Hematopoietic multipotent progenitor cell treated with erythropoietin and hydrocortisone succinate and interleukin-3 and kit ligand, for 17 days (in vitro differentiated cells): ENCODE measurements around the gene MRPL2.
"Not testable (repeated sequence)": the region's sequence is repeated elsewhere in the genome, so short reads cannot be mapped to it uniquely, and the experiment has no call there.

Source experiments
- DNase-seq: peaks from one replicate; pipeline ENCODE4 v3.0.0-alpha.2; 2015; ENCODE audit warnings: low spot score

MRPL2 gene

DNA sequence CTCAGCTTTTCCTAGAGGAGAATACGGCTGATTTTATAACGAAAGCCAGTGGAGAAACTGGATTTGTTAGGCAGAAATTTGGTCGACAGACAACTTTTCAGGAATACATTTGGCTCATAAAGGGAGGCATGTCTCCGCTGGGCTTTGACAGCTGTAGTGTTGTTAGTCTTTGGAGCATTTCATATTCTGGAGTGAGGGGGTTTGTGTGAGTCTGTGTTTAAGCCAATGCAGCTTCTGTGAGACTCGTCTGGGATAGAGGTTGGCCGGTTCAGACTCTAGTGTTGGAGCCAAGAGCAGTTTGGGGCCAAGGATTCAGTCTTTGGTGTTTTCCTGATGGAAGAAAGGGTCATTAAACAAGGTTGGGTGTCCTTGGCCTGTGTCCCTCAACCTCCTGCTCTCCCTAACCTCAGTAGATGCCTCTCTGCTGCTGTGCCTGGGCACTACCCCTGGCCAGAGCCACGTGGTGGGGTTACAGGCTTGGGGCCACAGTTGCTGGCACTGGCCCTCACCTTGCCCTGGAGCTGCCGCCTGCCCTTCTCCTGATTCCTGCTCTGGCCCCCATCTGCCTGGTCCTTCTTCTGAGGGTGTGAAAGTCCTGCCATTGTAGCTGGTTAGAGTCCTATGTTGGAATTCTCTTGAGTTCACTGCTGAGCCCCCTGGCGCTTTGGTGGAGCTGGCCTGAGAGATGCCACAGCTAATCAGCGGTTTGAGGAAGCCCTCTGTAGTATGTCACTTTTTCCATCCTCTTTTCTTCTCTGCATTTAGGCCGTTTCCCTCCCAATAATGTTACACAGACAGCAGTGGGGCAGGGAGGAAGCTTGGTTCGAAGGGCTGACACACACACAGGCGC, 23.8 kb upstream of the MRPL2 start:
- no peak for DNase-seq

DNA sequence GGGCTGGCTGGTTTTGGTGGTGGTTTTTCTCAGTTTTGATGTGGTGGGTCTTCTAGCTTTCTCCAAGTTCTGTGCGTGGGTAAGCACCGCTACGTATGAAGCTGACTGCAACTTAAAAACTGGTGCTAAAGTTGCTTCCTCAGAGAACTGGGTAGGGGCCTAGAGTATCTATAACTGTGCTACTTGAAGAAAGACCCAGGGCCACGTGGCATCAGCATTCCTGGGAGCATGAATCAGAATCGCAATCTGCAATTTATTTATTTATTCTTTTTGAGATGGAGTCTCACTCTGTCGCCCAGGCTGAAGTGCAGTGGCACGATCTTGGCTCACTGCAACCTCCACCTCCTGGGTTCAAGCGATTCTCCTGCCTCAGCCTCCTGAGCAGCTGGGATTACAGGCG, 22.7 kb upstream of the MRPL2 start:
- not testable (repeated sequence) for DNase-seq

DNA sequence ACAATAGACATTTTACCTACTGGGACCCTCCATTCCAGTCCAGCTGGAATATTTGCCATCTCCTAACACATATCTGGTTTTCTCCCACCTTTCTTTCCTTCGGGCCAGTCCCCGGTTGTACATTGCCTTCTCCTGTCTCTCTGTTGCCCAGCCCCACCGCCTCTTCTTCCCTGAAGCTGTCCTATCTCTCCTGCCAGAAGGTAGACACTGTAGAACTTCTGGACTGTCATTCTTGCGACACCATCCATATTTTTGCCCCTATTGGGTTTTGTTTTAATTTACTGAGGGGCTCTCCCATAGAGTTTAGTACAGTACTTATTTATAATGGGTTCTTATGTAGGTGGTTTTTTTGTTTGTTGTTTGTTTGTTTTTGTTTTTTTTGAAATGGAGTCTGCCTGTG, 21.8 kb upstream of the MRPL2 start:
- no peak for DNase-seq

DNA sequence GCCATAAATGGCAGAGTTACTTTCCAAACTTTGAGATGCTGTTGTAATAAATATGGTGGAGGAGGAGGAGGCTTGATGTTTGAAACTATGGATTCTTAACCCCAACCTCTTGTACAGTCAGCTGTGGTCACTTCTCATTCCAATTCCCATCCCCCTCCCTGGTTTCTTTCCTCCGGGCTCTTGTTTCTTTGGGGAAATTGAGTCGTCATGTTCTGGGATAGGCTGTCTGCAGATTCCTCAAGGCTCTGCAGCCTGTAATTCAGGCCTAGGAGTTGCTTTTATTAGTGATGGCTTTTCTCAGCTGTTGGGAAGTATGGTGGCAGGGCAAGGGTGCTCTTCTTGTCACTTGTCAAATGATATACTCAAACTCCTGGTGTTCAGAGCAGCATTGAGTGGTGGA, 19.5 kb upstream of the MRPL2 start:
- DNase-seq = no peak

DNA sequence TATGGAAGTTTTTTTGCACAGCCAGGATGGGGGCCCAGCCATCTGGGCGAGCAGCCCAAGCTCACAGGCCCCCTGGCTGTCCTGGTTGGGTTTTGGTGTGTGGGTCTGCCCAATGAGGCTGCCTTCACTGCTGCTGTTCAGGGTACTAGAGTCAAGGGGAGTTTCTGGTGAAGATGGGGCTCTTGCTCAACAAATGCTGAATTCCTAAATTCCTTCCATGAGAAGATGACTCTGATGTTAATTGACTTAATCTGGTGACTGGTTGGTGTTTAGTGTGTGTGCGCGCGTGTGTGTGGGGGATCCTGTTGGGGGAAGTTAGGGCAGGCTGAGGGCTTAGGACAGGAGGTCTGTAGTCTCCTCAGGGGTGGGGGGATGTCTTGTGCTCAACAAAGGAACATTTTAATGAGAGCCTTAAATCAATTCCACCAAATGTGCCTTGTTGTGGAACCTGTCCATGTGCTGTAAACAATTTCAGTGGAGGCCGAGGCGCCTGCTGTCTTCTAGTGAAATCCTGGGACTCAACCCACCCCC, 18.8 kb upstream of the MRPL2 start:
- DNase-seq = no peak

DNA sequence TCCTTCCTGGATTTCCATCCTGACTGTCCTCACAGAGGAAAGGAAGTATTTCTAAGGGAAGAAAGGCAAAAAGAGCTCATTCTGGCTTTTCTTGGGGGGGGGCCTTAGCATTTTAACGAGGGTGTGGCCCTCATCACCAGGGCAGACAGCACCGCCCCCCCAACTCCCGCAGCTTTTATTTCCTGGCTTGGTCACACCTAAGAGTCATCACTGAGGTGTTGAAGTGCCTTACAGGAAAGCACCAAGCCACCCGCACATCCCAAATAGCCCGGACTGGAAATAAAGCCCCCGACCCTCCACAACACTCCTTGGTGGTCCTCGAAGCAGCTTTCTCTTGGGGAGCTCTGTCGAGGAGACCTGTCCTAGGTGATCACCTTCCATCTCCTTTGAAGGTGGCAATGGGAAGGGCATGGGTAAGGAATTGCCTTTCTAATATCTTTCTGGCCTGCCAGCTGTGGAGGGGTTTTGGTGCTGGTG, 18.1 kb upstream of the MRPL2 start:
- DNase-seq = no peak

DNA sequence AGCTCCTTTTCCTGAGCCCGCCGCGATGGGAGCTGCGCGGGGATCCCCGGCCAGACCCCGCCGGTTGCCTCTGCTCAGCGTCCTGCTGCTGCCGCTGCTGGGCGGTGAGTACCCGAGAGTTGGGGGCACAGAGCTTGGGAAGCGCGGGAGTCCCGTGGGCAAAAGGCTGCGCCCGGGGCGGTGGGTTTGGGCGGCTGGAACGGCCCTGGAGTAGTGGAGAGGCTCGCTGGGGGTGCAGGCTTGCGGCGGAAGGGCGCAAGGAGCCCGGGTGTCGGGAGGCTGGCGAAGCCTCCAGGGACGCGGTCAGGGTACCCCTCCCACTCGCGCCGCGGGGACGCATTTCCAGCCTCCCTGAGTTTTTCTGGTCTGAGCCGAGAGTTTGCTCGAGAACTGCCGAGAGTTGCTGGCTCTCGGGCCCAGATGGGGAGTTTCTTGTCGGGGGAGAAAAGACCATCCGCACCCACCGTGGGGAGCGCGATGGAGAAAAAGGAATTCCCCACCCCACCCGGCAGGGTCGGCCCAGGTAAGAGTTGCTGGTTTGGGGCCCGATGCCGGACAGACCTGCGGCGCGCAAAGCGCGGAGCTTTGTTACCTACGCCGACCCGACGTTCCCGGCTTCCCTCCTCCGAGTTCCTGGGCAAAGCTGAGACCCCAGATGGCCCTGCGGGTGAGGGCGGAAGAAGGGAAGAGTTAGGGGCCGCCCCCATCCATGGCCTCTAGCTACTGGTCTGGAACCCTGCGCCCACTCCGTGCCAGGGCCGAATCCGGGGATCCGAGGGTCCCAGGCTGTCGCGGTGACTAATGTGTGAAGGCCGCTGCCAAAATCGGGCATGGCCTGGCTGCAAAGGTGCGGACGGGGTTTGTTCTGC, 17.5 kb upstream of the MRPL2 start:
- DNase-seq = no peak

DNA sequence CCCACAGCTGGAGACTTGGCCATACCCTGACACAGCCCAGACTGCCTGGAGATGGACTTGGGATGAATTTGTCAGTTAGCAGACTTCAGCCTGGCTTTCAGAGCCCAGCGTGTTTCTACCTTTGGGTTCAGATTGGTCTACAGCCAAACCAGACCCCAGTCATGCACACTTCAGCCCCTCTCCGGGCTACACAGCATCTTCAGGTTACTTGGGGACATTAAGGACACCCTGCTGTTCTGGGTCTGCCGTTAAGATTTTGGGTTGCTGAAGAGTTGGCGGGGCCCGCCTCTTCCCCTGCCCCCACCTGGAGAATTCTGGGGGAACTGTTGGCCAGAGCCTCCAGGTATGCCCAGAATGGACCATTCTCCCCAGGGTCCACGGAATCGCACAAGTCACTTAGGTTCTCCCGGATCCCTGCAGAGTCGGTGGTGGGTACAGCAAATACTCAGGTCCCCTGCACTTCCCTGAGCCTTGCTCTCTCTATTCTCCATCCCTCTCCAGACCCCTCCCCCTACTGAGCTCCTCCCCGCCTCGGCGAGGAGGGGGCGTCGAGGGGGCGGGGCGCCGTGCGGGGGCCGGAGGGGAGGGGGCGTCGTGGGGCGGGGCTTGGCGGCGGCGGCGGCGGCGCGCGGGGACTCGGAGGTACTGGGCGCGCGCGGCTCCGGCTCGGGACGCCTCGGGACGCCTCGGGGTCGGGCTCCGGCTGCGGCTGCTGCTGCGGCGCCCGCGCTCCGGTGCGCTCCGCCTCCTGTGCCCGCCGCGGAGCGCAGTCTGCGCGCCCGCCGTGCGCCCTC, 16.6 kb upstream of the MRPL2 start, which contains the start of gene PTK7:
Gene PTK7 (plus strand): TSS at position 645 of the 794 bp plus-strand sequence. CDS start 175 bp downstream, outside the sequence.
- DNase-seq = no peak

DNA sequence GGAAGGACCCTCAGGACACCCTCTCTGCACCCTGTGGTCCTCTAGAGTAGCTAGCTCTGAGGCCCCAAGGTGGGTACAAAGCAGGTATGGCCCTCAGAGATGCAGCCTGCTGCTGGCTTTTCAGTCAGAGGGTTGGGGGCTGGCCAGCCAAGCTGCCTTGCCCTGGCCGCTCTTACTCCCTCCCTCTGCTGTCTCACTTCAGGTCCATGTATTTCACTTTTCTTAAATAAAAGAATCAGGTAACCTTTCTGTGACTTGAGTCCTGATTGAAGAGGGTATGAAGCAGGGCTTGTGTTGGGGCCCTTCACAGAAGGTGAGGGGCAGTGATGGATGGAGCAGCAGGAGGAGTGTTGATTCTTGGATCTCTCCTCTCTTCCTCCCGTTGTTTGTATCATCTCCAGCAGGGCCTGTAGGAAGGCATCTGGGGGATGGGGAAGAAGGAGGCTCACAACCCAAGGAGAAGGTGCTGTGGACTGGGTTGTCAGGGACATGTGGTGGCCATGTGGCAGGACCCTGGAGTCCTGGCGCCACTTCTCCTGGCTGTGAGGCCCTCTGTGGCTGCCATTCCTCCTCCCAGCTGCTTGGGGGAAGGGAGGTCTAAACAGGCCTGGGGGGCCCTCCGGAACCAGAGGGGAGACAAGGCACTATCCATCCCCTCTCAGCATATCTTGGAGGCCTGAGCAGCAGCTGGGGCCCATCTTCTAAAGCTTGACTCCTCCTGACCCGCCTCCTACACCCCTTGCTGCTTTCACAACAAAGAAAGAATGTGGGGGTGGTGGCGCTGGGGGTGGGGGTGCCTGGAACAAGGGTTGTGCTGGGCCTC, 15.8 kb upstream of the MRPL2 start:
- no peak for DNase-seq

DNA sequence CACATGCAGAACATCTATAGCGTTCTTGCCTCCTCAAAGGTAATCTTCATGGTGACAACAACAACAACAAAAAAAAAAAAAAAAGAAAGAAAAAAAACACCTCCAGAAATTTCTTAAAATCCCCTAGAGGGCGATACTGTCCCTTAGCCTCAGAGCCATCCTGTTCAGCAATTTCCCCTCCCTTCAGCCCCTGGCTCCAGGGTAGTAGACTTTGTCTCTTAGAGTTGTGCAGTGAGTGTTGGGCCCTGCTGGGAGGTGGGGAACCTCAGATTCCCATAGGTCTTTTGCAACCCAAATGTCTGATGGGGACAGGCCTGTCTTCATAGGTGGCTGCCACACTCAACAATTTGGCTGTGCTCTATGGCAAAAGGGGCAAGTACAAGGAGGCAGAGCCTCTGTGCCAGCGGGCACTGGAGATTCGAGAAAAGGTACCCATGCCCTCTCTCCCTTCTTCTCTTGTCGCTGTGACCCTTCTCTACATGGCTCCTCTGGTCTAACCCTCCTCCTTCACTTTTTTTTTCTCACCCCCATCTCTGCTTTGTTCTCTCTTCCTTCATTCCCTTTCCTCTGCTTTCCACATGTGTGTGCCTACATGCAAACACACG, 10.9 kb upstream of the MRPL2 start:
- peak; percentile 67 for DNase-seq

DNA sequence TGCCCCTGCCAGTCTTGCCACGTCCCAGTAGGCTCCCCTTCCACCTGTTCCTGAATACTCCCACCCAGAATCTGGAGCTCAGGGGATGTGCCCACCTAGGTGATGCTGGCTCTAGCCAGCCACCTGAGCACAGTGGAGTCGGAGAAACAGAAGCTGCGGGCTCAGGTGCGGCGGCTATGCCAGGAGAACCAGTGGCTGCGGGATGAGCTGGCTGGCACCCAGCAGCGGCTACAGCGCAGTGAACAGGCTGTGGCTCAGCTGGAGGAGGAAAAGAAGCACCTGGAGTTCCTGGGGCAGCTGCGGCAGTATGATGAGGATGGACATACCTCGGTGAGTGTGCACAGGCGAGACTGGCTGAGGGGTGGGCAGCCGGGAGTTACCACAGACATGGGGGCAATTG, 3.6 kb upstream of the MRPL2 start:
- no peak for DNase-seq

DNA sequence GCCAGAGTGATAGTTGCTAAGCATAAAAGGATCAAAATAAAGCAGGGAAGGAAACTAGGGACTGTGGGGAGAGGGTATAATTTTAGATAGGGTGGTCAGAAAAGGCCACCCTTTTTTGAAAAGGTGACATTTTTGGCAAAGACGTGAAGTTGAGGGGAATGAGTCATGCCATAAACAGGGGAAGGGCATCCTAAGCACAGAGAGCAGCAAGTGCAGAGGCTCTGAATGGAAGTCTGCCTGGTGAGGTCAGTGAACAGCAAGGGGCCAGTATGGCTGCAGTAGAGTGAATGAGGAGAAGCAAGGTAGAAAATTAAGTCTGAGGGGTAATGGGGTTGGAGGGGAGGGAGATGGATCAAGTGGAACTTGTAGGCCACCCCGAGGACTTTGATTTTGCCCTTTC, 2.6 kb upstream of the MRPL2 start:
- DNase-seq = no peak

DNA sequence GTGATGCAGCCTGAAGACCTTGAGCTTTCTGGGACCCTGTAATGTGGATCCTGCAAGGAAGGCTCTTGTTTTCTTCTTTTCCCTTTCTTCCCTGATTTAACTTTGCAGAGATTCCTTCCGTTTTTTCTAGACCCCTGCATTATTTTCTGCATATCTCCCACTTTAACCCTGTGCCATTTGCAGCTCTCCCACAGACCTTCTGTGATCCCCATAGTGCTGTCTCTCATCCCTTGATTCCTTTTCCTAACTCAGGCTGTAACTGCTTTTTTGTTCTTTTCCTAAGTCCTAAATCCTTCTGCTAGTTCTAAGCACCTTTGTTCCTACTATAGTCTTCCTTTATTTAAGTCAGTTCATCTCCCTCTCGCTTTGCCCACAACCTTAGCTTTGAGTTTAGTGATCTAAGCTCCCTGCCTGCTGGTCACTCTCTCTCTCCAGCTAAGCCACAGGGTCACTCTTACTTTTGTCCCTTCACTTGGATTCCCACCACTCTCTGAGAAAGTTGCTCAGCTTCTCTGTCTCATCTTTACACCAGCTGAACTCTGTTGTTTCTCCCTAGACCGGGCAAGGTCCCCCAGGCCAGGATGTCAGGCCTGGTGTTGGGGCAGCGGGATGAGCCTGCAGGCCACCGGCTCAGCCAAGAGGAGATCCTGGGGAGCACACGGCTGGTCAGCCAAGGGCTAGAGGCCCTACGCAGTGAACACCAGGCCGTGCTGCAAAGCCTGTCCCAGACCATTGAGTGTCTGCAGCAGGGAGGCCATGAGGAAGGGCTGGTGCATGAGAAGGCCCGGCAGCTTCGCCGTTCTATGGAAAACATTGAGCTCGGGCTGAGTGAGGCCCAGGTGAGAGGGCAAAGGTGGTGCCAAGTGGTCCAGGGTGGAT, 1.8 kb upstream of the MRPL2 start:
- no peak for DNase-seq

DNA sequence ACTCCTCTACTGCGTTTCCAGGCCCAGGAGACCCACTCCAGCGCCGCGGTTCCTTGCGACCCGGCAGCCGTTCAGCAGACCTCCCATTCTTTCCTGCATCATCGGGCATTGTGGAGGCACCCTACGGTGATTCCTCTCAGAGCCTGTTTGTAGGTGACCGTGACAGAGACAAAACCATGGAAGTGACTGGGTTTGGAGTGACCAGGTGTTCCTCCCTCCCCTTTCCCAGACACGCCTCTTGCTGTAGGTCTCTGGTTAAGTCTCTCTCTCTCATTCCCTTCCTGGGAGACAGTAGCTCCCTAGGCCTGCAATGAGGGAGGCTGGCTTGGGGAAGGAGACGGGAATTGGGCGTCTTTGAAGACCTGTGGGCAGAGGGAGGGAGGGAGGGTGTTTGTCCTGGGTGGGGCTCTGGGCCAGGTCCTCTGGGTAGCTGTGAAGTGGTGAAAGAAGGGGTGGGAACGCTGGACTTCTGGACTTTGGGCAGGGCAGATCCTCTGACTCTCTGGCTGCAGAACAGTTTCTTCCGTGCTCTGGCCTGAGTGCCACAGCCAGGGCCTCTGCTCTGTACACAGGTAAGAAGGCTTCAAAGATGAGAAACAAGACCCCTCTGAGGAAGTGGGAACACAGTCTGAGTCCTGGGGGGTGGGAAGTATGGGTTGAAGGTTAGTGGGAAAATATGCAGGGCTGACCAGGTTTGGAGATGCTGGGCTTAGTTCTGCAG, 960 bp upstream of the MRPL2 start:
- peak; percentile 64 for DNase-seq

DNA sequence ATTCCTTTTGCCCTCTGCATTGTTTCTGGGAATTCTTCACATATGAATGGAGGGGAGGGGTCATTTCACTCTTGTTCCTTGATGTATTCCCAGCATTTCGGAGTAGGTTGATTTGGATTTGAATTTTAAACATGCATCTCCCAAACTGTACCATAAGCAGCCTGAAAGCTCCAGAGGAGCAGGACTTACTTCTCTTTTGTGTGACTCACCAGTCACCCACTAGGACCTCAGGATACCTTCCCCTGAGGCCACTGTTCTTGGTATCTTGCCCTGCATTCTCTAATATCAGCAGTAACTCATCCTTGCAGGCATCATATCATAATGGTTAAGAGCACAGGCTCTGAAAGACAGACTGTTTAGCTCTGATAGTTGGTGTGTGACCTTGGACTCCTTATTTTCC, 703 bp downstream of the MRPL2 start:
- DNase-seq = no peak

DNA sequence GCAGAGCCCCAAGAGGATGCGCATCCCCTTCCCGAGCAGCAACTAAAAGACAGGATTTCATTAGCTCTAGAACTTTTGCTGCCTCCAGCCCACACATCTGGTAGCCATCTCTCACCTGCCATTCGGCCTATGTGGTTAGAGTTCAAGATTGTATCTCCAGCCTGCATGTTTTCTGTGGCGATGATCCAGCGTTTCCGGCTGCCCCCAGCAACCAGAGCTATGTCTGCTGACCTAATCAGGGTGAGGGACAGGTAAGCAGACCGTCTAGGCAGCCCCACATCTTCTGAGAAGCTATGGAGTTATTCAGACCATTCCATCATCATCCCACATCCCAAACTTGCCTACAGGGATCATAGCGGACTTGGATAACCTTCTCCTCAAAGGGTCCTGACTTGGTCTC, 3.3 kb downstream of the MRPL2 start:
- no peak for DNase-seq

DNA sequence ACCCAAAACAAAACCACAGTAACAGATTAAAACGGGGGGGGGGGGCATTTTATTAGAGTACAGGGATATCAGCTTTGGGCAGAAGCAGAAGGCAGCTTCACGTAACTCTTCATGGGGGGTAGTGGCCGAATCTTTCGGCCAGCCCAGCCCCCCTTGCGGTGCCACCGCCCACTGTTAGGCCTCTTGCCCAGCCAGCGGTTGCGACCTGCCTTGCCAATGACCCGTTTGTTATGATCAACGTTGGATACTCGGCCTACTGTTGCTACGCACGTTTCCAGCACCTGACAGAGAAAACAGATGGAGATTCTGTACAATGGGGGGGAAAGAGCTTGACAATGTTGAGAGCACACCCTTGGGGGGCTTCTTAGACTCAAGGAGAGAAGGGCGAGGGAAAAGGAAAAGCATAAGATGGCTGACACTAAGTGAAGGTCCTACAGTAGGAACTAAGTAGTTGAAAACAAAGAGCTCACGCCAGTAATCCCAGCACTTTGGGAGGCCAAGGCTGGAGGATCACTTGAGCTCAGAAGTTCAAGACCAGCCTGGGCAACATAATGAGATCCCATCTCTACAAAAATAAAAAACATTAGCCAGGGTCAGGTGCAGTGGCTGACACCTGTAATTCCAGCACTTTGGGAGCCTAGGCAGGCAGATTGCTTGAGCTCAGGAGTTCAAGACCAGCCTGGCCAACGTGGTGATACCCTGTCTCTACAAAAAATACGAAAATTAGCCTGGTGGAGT, 4.9 kb downstream of the MRPL2 start:
- DNase-seq = peak; percentile 22

DNA sequence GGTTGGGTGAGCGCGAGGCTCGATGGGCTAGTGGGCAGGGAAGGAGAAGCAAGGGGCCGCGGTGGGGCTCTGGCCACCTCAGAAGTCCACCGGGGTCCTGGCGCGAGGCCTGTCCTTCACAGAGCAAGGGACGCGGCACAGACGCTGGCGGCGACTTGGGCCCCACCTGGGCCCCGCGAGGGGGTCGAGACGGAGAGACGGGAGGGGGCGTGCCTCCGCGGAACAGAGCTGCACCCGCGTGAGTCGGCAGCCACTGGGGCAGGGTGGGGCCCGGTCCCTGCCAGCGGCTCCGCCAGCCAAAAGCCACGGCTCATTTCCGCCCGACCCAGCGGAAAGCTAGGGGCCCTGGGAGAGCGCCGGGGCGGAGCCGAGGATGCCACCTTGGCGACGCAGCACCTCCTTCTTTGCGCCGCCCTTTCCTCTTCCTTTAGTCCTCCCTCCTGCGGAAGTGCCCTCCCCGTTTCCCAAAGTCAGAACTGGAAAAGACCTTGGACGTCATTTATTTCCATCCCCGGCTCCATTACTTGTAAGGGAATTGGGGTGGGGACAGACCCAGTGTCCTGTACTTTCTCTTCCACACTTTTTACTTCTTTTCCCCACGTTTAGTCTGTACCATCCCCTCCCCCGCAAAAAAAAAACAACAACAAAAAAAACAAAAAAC, 5.6 kb downstream of the MRPL2 start, which contains the start of gene CUL7:
Gene CUL7 (minus strand): TSS at position 307 of the 661 bp plus-strand sequence. CDS start 1,063 bp downstream, outside the sequence.
- peak; percentile 95 for DNase-seq
